ENCODE measurements around the gene MIS12.

The MIS12 gene

DNA sequence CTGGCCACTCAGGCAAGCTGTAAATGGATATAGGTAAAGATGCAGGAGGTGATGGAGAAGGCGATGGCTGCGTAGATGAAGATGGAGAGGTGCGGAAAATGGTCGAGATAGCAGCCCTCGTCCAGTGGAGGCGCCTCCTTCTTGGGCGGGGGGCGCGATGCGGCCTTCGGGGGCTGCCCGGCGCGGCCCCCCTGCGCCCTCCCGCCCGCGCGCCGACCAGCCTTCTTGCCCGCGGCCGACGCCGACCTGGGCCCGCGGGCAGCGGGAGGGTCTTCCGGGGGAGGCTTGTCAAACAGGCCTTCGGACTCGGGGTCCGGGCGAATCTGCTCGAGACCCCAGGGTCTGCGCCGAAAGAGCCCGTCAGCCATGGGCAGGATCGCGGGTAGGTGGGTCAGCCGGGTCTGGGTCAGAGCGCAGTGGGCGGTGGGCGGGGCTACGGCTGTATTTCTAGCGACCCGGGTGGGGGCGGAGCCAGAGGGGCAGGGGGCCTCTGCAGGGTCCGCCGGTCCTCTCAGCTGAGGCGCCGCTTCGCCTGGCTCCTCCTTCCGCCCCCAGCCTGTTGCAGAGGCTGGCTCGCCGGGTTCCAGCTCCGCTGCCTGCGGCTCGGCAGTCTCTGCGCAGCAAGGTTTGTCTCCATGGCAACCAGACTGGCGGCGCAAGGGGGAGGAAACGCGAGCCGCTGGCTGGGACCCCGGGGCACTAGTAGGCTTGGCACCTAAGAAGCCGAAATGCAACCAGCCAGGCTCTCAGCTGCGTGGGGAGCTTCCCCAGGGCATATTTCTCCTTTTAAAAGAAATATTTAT is 14.4 kb downstream of the MIS12 start:
- Histone ChIP-seq H3K4me1 (ENCODE audit: insufficient read depth, low read length, severe bottlenecking) (peaks cover 14% of the 10 kb centered on the region), H3K9me3 (ENCODE audit: low read length) (no peaks in the 10 kb centered on the region), H4K20me1 (ENCODE audit: insufficient read depth, low read length) (no peaks in the 10 kb centered on the region), H3K79me2 (ENCODE audit: insufficient read depth, low read length) (no peaks in the 10 kb centered on the region), H2AFZ (ENCODE audit: low read length) (no peak overlapping the region), H3K27ac (ENCODE audit: low read depth, low read length, poor library complexity, severe bottlenecking) (no peak overlapping the region), H3K9ac (ENCODE audit: low read length) (peak overlapping the region; percentile 36; the same call in 1 of the 2 replicates), H3F3A (ENCODE audit: insufficient read depth, low read length) (no peaks in the 10 kb centered on the region), H3K27me3 (ENCODE audit: insufficient read depth, low read length) (no peaks in the 10 kb centered on the region), H3K4me3 (ENCODE audit: low read depth, low read length, poor library complexity, severe bottlenecking) (peak overlapping the region; percentile 63), H3K9me2 (ENCODE audit: low read depth, low read length) (no peaks in the 10 kb centered on the region), H3K36me3 (ENCODE audit: insufficient read depth, low read length) (peaks cover 6% of the 10 kb centered on the region; the same call in 1 of the 2 replicates), H3K4me2 (ENCODE audit: low read length) (peak overlapping the region; percentile 83)
- no peak for TF ChIP-seq CTCF (IDR thresholded peaks at IDR 0.05; ENCODE audit: low read length)
- TF ChIP-seq EZH2 (IDR thresholded peaks at IDR 0.05; ENCODE audit: borderline replicate concordance, low read length), result no peak

DNA sequence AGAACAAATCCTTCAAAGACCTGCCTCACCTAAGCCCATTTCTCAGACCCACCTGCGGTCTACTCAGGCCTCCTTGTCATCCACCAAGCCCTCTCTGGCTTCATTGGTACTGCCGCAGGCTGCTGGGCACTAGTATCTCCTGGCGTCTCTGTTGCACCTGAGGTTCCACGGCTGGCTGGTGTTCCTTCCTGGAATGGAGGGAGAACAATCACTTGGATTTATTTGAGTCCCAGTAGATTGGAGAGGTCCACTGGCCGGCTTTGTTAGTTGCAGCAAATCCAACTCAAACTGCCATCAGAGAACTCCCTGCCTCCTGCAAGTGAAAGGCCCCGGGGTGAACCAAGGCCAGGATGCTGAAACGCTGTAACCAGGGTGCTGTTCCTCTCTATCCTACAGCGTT is 15.3 kb downstream of the MIS12 start:
- H2AFZ ChIP-seq (ENCODE audit: low read length), result no peak overlapping the region
- no peaks in the 10 kb centered on the region for H3K79me2 ChIP-seq (ENCODE audit: insufficient read depth, low read length)
- H3K27ac ChIP-seq (ENCODE audit: low read depth, low read length, poor library complexity, severe bottlenecking), result no peak overlapping the region
- H3K4me3 ChIP-seq (ENCODE audit: low read depth, low read length, poor library complexity, severe bottlenecking), result no peak overlapping the region
- no peaks in the 10 kb centered on the region for H3K9me2 ChIP-seq (ENCODE audit: low read depth, low read length)
- H4K20me1 ChIP-seq (ENCODE audit: insufficient read depth, low read length), result no peaks in the 10 kb centered on the region
- no peak overlapping the region for H3K4me2 ChIP-seq (ENCODE audit: low read length)
- H3K27me3 ChIP-seq (ENCODE audit: insufficient read depth, low read length), result no peaks in the 10 kb centered on the region
- H3K9me3 ChIP-seq (ENCODE audit: low read length), result no peaks in the 10 kb centered on the region
- H3K4me1 ChIP-seq (ENCODE audit: insufficient read depth, low read length, severe bottlenecking), result peaks cover 14% of the 10 kb centered on the region
- H3K36me3 ChIP-seq (ENCODE audit: insufficient read depth, low read length), result peaks cover 6% of the 10 kb centered on the region; the same call in 1 of the 2 replicates
- H3F3A ChIP-seq (ENCODE audit: insufficient read depth, low read length), result no peaks in the 10 kb centered on the region
- no peak overlapping the region for H3K9ac ChIP-seq (ENCODE audit: low read length)
- no peak for TF ChIP-seq EZH2 (IDR thresholded peaks at IDR 0.05; ENCODE audit: borderline replicate concordance, low read length)
- TF ChIP-seq CTCF (IDR thresholded peaks at IDR 0.05; ENCODE audit: low read length), result no peak

- H4K20me1 ChIP-seq (ENCODE audit: insufficient read depth, low read length), result no peaks in the 10 kb centered on the region
- peaks cover 6% of the 10 kb centered on the region; the same call in 1 of the 2 replicates for H3K36me3 ChIP-seq (ENCODE audit: insufficient read depth, low read length)
- peaks cover 14% of the 10 kb centered on the region for H3K4me1 ChIP-seq (ENCODE audit: insufficient read depth, low read length, severe bottlenecking)
- H3K4me2 ChIP-seq (ENCODE audit: low read length), result no peak overlapping the region
- H3K4me3 ChIP-seq (ENCODE audit: low read depth, low read length, poor library complexity, severe bottlenecking), result no peak overlapping the region
- TF ChIP-seq CTCF (IDR thresholded peaks at IDR 0.05; ENCODE audit: low read length) (no peak), EZH2 (IDR thresholded peaks at IDR 0.05; ENCODE audit: borderline replicate concordance, low read length) (no peak)
- no peak overlapping the region for H3K9ac ChIP-seq (ENCODE audit: low read length)
- H3K9me2 ChIP-seq (ENCODE audit: low read depth, low read length), result no peaks in the 10 kb centered on the region
- no peaks in the 10 kb centered on the region for H3K79me2 ChIP-seq (ENCODE audit: insufficient read depth, low read length)
- no peaks in the 10 kb centered on the region for H3K9me3 ChIP-seq (ENCODE audit: low read length)
- no peaks in the 10 kb centered on the region for H3K27me3 ChIP-seq (ENCODE audit: insufficient read depth, low read length)
- H2AFZ ChIP-seq (ENCODE audit: low read length), result no peak overlapping the region
- no peak overlapping the region for H3K27ac ChIP-seq (ENCODE audit: low read depth, low read length, poor library complexity, severe bottlenecking)
- no peaks in the 10 kb centered on the region for H3F3A ChIP-seq (ENCODE audit: insufficient read depth, low read length)
Measured at GRCh38 chr17:5502552-5502951, 16.2 kb downstream of the MIS12 start.

Measured in OCI-LY1 (cell line).